Measurements from ENCODE around the gene CBX6.
"Not testable (repeated sequence)": the region's sequence is repeated elsewhere in the genome, so short reads cannot be mapped to it uniquely, and the experiment has no call there.

CBX6 gene

DNA sequence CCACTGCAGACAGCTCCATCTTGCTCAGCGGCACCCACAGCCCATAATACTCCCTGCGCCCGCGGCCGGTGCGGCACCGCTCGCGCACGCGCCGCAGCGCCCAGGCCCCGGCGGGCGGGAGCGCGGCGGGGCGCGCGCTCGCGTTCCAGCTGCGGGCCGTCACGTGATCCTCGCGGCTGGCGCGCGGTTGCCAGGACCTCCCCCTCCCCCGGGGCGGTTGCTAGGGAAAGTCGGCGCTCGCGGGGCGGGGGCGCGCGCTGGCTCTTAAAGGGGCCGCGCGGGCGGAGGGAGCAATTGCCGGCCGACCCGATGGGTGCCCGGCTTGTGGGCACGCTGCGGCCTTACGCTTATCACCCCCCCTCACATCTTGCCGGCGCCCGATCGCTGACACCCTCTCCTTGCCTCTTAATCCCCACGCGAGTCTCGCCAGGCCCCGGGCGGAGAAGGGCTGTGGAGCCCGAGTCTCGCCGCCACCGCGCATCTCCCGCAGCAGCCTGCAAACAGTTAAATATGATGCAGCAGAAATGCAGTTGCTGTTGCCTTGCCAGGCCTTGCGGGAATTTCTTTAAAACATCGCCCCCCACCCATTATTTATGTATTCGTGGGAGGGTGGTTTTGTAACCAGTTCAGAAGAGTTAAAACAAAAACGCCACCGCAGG lies at the start of gene CBX6:
CBX6 (minus strand) TSS at position 45 of the 659 bp plus-strand sequence; CDS start at position 19, 26 bp downstream.
- DNase-seq (ENCODE audit: low read depth): peak; percentile 89

DNA sequence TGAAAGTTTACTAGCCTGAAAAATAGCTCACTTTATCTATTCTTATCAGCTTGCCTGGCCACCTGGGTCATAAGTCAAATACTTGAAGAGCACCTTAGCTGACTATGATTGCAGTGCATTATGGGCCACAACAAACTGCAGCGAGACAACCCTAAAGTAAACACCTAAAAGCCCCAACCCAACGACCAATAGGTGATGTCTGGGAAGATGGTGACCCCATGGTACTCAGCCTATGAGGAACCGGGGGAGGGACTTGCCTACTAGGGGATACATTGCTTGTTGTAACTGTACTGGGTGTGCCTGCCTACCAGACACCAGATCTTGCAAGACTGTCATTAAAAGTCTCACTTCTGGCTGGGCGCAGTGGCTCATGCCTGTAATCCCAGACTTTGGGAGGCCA lies 49.8 kb upstream of the CBX6 start:
- no peak for DNase-seq (ENCODE audit: low read depth)

DNA sequence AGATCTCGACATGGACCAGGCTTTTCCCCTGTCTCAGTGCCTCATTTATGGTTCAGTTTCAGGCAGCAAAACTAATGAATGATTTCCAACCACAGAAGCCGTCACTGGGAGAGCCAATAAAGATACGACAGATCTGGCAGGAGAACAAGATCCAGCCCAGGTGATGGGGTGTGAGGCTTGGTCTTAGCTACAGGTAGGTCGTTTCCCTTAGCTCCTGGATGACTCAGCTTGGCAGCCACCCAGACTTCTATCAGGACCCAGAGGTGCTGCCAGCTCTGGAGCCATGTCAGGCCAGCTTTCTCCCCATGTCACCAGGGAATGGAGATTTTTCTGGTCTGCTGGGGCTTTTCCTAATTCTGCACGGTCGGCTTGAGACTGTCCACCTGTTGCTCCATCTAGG lies 49.1 kb upstream of the CBX6 start:
- no peak for DNase-seq (ENCODE audit: low read depth)

DNA sequence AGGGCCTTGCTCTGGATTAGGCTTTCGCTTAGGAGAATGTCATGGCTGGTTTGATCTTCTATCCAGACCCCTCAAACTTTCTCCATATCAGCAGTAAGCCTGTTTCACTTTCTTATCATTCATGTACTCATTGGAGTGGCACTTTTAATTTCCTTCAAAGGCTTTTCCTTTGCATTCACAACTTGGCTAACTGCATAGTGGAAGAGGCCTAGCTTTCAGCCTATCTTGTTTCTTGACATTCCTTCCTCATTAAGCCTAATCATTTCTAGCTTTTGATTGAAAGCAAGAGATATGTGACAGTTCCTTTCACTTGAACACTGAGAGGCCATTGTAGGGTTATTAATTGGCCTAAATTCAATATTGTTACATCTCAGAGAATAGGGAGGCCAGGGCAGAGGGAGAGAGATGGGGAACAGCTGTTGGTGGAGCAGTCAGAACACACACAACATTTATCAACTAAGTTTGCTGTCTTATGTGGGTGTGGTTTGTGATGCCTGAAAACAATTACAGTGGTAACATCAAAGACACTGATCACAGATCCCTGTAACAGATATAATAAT lies 47.7 kb upstream of the CBX6 start:
- DNase-seq (ENCODE audit: low read depth): no peak

DNA sequence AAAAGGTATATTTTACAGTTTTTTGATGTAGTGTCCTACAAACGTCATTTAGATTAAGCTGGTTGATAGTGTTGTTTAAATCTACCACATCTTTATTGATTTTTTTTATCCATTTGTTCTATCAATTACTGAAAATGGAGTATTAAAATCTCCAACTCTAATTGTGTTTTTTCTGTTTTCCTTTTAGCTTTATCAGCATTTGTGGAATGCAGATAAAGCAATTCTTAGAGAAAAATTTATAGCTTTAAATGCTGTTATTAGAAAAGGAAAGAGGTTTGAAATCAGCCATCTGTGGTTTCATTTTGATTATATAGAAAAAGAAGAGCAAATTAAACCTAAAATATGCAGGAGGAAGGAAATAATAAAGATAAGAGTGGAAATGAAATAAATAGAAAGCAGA lies 39.4 kb upstream of the CBX6 start:
- DNase-seq (ENCODE audit: low read depth): no peak

DNA sequence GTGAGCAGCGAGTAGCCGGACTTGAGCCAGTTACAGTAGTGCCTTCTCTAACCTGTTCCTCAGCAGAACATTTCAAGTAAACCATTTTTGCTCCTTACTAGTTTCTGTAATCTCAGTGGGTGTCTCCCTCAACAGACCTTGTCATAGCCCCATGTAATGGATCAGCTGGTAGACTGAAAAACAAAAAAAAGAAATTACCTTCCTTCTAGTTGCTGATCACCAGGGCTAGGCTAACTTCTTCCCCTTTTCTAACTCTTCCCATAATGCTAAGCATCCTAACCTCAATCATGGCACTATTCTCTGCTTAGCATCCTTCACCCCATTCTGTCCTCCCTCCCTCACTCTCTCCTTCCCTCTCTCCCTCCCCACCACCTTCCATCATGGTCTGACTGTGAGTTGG lies 35.8 kb upstream of the CBX6 start:
- no peak for DNase-seq (ENCODE audit: low read depth)

DNA sequence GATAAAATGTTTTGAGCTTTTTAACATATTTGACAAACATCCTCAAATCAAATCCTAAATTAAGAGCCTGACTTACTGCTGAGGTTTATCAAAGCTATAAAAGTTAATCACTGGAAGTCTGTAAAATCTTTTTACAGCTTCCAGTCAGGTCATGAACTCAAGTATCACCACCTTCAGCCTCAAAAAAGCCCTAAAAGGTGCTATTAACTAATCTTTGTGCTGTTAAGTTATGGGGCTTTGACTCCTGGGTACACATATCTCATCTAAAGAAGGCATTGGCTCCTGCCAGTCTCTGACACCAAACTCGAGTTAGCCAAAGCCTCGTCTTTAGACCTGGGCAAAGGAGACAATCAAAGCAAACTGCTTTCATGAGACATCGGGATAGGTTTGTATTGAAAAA lies 34.0 kb upstream of the CBX6 start:
- DNase-seq (ENCODE audit: low read depth): no peak

DNA sequence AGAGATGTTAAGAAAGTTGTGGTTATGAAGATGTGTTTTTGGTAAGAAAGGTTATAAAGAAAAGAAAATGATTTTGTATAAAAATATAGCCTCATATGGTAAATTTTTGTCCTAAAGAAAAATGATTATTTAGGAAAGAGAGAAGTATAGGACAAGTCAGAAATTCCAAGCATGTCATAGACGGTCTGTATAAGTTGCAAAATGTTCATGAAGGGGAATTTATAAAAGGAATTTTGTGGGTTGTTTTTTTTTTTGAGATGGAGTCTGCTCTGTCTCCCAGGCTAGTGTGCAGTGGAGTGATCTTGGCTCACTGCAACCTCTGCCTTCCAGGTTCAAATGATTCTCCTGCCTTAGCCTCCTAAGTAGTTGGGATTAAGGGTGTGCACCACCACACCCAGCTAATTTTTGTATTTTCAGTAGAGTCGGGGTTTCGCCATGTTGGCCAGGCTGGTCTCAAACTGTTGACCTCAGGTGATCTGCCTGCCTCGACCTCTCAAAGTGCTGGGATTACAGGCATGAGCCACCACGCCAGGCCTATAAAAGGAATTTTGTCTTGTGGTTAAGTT lies 32.1 kb upstream of the CBX6 start:
- DNase-seq (ENCODE audit: low read depth): not testable (repeated sequence)

DNA sequence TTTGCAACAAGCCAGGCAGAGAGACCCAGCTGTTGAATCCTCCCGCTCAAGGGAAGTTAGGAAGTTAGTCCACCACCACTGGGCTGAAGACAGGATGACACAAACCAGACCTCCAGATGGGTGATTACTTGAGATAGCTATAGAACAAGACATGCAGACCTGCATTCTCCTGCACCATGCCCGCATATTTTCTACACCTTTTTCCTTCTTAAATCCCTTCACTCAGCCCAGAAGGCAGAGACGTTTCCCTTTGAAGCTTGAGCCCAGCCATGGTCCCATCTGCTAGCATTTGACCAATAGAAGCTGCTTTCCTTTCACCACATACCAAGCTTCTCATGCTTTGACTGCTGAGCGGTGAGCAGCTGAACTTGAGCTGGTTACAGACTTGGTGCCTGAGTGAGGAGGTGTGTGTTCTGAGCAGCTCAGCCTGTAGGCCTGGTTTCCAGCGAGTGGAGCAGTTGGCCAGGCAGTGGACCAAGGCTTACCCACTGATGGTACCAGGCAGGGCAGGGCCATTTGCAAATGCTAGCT lies 29.2 kb upstream of the CBX6 start:
- no peak for DNase-seq (ENCODE audit: low read depth)

DNA sequence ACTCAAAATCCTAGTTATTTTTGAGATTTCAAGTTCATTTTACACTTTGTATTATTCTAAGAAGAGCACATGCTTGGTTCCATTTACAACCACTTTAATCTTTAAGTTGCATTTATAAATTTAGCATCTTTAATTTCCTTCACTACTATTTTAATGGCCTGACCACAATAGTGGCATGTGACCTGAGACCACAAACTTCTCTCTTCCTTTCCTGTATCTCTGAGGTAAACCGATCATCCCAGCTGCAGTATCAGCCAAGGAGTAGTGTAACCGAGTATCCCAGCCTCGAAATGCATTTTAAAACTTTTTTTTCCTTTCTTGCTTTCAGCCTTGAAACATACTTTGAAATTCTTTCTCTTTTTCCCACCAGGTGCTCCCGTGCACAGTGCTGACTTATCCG lies 28.7 kb upstream of the CBX6 start:
- DNase-seq (ENCODE audit: low read depth): no peak

DNA sequence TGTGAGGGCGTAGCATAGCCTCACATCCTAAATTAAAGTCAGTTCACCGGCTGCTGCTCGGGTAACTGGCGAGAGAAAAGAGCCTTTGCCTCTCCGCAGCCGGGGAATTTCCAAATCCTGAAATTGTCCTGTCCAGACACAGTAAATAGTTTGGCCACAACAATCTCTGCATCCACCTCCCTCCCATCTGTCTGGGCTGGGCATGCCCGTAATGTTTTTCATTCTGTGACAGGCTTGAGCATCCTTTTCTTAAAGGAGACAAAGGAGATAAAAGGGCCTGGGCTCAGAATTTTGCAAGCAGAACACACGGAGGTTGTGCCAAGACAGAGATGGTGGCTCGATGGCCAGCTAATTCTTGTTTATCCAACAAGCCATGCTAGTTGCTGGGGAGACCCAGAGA lies 19.2 kb upstream of the CBX6 start:
- no peak for DNase-seq (ENCODE audit: low read depth)

DNA sequence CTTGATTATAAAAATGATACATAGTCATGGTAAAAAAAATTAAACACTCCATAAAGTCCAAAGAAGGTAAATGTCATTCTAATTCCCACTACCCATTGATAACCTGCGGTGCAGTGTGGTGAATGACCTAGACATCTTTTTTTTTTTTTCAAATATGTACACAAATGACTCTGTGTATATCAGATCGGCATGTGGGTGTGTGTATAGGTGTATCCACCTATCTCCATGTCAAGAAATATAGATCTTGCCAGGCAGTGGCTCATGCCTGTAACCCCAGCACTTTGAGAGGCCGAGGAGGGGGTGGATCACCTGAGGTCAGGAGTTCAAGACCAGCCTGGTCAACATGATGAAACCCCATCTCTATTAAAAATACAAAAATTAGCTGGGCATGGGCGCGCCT lies 18.4 kb upstream of the CBX6 start:
- DNase-seq (ENCODE audit: low read depth): no peak

DNA sequence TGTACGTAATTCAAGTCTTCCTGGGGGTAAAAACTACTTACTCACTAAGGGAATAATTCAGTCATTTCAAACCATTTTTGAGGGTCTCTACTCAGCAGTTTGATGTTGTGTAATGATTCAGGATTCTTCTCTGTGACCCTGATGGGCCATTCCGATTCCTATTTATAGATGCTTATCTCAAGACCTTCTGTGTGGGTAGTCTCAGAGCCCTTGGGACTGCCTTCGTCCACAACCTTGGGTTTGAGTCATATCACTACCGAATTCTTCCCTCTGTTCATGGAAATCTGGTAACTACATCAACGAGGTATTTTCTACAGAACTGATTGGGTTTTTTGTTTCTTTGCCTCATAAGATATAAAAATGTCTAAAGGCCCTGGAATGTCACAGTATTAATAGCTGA lies 14.3 kb upstream of the CBX6 start:
- DNase-seq (ENCODE audit: low read depth): no peak

DNA sequence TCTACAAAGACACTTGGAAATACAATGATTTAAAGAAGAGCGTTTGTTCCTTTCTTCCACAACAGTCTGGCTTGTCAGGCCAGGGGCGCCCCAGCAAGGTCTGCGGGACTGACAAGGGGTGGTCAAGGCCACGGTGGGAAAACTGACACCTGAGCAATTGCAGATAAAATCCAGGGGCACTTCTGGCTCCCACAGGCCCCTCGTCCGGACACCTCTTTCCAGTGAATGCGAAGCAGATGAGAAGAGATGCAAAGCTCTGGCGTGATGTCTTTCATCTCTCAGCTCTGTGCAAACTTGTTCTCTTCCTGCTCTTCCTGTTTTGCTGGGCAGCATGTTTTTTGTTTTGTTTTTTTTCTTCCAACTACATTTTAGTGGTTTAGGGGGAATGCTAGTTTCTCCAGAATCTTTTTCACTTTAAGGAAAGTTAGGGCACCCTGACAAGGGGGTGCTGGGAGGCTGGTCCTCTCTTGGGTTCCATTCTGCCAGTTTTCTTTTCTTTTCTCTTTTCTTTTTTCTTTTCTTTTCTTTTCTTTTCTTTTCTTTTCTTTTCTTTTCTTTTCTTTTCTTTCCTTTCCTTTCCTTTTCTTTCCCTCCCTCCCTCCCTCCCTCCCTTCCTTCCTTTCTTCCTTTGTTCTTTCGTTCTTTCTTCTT lies 11.1 kb upstream of the CBX6 start:
- no peak for DNase-seq (ENCODE audit: low read depth)

DNA sequence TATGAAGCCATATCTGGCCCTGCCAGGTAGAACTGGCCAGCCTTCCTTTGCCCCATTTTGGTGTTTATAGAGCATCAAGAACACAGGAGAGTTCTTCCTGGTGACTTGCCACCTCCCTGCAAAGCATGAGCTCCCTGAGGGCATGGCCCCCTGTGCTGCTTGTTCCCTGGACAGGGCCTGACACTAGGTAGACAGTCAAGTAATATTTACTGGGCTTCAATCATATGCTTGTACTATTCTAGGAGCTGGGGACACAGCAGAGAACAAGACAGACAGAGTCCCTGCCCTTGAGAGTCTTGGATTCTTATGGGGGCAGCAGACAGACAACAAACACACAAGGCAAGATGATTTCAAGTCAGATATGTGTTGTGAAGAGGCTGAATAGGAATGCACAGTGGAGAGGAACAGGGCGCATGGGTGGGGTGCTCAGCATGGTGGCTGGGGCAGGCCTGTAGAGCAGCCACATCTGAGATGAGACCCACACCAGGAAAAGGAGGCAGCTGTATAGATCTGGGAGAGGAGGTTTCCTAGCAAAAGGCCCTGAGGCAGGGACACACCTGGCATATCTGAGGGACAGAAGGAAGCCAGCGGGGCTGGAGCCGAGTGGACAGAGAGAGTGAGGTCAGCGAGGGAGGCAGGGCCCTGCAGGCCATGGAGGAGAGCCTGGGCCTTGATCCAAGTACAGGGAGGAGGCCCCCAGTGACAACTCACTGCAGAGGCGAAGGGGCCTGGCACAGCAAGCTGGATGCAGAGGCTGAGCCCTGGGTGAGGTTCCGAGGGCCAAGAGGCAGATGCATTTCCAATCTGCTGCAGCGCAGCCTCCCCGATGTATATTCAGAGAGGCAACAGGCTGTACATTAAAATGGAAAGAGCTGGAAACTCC lies 10.2 kb upstream of the CBX6 start:
- DNase-seq (ENCODE audit: low read depth): no peak

DNA sequence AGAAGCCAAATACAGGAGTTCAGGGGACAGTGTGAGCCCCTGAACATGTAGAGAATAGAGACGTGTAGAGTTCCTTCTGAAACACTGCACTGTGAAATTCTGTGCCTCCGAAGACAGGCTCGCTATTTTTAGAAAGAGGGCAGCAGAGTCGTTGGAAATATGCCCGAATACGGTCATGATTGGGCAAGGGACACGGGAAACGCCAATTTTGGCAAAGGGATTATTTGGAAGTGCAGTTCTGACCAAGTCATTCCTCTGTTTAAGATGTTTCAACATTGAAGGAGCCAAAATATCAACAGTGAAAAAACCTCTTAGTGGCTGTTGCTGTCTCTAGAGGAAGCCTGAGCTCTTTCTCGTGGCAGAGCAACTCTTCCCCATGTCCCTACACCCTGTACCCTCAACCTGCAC lies 9.5 kb upstream of the CBX6 start:
- no peak for DNase-seq (ENCODE audit: low read depth)

DNA sequence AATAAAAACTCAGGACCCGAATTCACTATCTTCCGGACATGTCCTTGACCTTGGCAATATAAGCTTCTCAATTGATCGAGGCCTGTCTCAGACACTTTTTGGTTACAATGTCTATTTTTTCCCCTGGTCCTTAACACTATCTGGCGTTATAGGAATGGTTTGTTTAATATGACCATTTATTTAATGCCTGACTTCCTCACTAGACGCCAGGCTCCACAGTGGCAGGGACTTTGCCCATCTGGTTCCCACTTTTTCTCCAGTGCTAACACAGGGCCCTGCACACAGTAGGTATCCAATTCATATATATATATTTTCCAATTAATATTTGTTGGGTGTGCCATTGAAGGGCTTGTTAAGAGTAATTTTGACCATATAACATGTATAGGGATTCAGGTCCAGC lies 7.9 kb upstream of the CBX6 start:
- DNase-seq (ENCODE audit: low read depth): no peak

DNA sequence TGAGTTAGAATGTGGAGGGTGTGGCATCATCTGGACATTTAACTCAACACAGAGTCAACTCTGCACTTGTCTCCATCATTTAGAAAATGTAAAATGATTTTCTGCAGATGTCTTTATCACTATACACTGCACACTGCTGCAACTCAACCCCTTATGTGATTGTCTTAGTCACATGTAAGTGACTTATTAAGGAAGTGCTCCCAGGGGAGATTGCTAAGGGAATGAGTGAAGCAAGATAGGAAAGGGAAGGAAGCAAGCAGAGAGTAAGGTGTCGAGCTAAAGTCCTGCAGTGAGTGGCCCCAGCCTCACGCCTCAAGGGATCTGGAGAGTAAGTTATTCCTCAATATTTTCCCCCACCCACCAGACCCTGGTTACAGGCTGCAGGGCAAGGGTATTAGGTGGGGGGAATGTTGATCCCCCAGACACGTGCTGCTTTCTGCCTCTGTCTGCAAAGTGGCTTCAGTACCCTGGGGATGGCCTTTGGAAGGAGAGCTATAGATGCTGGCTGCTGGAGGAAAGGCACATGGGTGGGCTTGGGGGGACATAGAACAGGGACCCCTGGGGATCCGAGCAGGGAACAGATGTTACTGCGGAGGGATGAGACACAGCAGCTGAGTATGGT lies 7.2 kb upstream of the CBX6 start:
- DNase-seq (ENCODE audit: low read depth): no peak

DNA sequence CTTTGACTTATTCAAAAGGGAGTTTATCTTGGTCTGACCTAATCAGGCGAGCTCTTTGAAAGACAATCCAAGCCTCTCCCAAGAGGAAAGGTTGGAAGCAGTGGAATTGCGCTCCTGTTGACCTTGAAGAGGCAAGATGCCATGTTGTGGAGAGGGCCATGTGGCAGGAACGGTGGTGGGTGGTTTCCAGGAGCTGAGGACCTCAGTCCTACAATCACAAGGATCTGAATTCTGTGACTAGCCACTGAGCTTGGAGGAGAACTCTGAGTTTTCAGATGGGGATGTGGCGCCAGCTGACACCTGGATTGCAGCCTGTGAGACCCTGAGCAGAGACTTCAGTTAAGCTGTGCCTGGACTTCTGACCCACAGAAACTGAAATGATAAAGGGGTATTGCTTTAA lies 6.0 kb upstream of the CBX6 start:
- no peak for DNase-seq (ENCODE audit: low read depth)

DNA sequence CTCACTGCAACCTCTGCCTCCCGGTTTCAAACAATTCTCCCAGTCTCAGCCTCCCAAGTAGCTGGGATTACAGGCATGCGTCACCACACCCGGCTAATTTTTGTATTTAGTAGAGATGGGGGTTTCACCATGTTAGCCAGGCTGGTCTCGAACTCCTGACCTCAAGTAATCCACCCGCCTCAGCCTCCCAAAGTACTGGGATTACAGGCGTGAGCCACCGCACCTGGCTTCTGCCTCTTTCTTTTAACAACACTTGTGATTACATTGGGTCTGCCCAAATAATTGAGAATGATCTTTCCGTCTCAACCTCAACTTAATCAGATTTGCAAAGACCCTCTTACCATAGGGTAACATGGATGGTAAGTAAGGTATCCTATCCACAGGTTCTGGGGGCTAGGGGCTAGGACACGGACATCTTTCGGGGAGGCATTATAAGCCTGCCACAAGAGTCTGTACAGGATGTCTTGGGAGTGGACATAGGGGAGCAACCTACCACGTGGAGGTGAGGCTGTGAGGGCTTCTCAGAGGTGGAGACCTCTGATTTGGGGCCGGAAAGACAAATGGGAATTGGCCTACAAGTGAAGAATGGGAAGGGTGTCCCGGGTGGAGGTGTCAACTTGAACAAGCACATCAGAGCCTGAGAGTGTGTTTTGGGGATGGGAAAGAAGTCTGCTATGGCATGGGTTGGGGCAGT lies 2.7 kb upstream of the CBX6 start:
- DNase-seq (ENCODE audit: low read depth): no peak

All from stimulated activated CD8-positive, alpha-beta memory T cell treated with anti-CD3 and anti-CD28 coated beads, Interleukin-15, amount 100 ng/mL, for 1 hour (primary cell).